Effector memory CD8-positive, alpha-beta T cell (primary cell): ENCODE data around the gene LSG1.

Source experiments
- ATAC-seq: fragments of 150-1000 bp; cut with Tn5 transposase; replicated peaks from 2 replicates; pipeline ENCODE4 v1.10.0; 2021; ENCODE audit warnings: mild to moderate bottlenecking, moderate library complexity
- DNase-seq, 3 experiments: peaks; one replicate each; pipeline ENCODE4 v3.0.0; 2021
- H3K27ac Mint-ChIP-seq, 2 donors: one replicate each; pipeline ENCODE4 v1.8.0; 2022; ENCODE audit warnings: mild to moderate bottlenecking in 2 of 2, mixed read lengths in 2 of 2, moderate library complexity in 2 of 2
- H3K27me3 Mint-ChIP-seq, 2 donors: one replicate each; pipeline ENCODE4 v1.8.0; 2022; ENCODE audit warnings: mixed read lengths in 2 of 2
- H3K36me3 Mint-ChIP-seq: one replicate; pipeline ENCODE4 v1.8.0; 2022; ENCODE audit warnings: mild to moderate bottlenecking, moderate library complexity, mixed read lengths; ENCODE audit not compliant: insufficient read depth
- H3K4me1 Mint-ChIP-seq, 2 donors: one replicate each; pipeline ENCODE4 v1.8.0; 2022; ENCODE audit warnings: low read depth in 2 of 2, mixed read lengths in 2 of 2
- H3K4me3 Mint-ChIP-seq, 2 donors: one replicate each; pipeline ENCODE4 v1.8.0; 2022; ENCODE audit warnings: mild to moderate bottlenecking in 2 of 2, mixed read lengths in 2 of 2, moderate library complexity in 2 of 2
- H3K9me3 Mint-ChIP-seq, 2 donors: one replicate each; pipeline ENCODE4 v1.8.0; 2022; ENCODE audit warnings: mixed read lengths in 2 of 2

LSG1 gene

DNA sequence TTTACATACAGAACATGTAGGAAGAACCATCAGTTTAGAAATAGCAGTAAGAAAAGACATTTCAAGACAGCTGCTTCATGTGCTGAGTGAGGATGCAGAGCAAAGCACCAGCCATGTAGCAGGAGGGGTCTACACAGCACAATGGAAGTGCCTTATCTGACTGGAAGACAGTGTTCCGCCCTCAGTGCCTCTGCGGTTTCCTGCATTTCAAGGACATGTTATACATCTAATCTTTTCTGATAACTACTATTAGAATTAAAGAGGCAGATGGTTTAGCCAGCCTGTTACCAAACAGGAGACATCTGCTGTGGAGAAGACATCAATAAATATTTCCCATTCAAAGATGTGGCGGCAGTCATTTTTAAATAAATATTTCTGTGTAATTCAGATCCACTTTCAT, 10.6 kb downstream of the LSG1 start:
- H3K4me3 Mint-ChIP-seq, result no peak overlapping the region
- DNase-seq (no peak), ATAC-seq (no peak)
- H3K27ac Mint-ChIP-seq, result peak overlapping the region in 1 of 2 donors; percentile 41
- no peaks in the 10 kb centered on the region for H3K9me3 Mint-ChIP-seq
- no peaks in the 10 kb centered on the region for H3K27me3 Mint-ChIP-seq
- peaks cover 74% of the 10 kb centered on the region for H3K36me3 Mint-ChIP-seq
- peaks cover 0 to 7% of the 10 kb centered on the region in 2 donors for H3K4me1 Mint-ChIP-seq

DNA sequence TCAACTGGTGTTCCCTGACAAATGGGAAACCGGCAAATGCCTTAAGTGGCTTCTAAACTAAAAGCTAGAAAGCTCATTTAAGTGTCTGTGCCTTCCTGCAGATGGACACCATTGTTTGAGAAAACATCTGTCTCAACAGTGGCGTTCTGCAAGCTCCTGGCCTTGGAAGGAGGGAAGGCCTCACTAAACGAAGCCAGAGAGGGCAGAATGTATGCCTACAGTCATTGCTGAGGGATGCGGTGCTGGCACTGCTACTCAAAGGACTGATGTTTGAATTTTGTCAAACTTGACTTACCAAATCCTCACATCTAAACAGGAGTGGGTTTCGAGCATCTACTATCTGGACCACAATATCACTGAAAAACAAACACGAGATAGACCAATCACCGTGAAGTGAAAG, 12.2 kb downstream of the LSG1 start:
- Mint-ChIP-seq H3K4me1 (peaks cover 0 to 12% of the 10 kb centered on the region in 2 donors), H3K9me3 (no peaks in the 10 kb centered on the region), H3K27me3 (no peaks in the 10 kb centered on the region), H3K27ac (no peak overlapping the region), H3K36me3 (peaks cover 62% of the 10 kb centered on the region), H3K4me3 (no peak overlapping the region)
- ATAC-seq (no peak), DNase-seq (no peak)

DNA sequence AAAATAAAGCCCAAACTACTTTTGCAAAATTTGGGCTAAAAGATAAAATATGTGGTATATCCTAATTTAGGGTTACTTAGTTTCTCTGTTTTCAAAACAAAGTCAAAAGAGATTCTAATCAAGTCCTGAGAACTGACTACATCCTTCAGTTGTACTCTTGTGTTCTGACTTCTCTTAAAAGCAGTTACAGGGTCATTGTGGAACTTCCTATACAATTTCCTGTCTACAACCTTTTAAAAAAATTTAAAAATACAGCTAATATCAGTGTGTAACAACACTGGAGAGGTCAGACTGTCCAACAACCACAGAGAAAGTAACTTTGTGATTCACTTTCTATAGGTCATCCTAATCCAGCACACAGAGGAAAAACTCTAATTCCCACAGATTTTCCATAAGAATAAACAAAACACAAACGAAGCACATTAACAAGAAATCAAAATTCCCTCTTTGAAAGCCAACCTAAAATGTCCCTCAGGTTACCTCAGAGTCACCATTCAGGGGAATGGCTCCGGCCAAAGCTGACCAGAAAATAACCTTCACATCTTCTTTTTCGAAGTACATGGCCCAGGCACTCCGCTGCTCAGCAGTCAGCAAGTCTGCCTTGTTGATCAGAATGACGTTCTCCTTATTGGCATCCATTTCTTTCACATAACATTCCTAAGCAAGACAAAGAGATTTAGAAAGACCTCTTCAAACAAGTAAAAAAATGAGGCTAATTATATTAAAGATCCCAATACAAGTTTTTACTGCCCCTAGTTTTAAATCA, 13.3 kb downstream of the LSG1 start:
- Mint-ChIP-seq H3K36me3 (peaks cover 59% of the 10 kb centered on the region), H3K27me3 (no peaks in the 10 kb centered on the region), H3K9me3 (no peaks in the 10 kb centered on the region), H3K4me3 (no peak overlapping the region), H3K4me1 (peaks cover 4 to 19% of the 10 kb centered on the region in 2 donors), H3K27ac (peak overlapping the region in 1 of 2 donors; percentile 13)
- ATAC-seq, result no peak
- no peak for DNase-seq

GRCh38 chr3:194657439-194657838, 14.6 kb downstream of the LSG1 start:
- no peak for ATAC-seq
- Mint-ChIP-seq H3K27ac (no peak overlapping the region), H3K4me3 (no peak overlapping the region), H3K27me3 (no peaks in the 10 kb centered on the region), H3K4me1 (peaks cover 4 to 19% of the 10 kb centered on the region in 2 donors), H3K36me3 (peaks cover 59% of the 10 kb centered on the region), H3K9me3 (no peaks in the 10 kb centered on the region)
- no peak for DNase-seq

GRCh38 chr3:194654443-194654842, 17.5 kb downstream of the LSG1 start:
- H3K4me1 Mint-ChIP-seq, result peaks cover 4 to 19% of the 10 kb centered on the region in 2 donors
- H3K9me3 Mint-ChIP-seq, result no peaks in the 10 kb centered on the region
- H3K36me3 Mint-ChIP-seq, result peaks cover 73% of the 10 kb centered on the region
- no peaks in the 10 kb centered on the region for H3K27me3 Mint-ChIP-seq
- ATAC-seq (no peak), DNase-seq (no peak)
- H3K27ac Mint-ChIP-seq, result peak overlapping the region; percentile 39 to 41
- H3K4me3 Mint-ChIP-seq, result peak overlapping the region in 1 of 2 donors; percentile 32

- no peak for DNase-seq
- Mint-ChIP-seq H3K27me3 (no peaks in the 10 kb centered on the region), H3K36me3 (peaks cover 81% of the 10 kb centered on the region), H3K9me3 (no peaks in the 10 kb centered on the region), H3K4me3 (no peak overlapping the region), H3K4me1 (no peaks in the 10 kb centered on the region), H3K27ac (no peak overlapping the region)
- no peak for ATAC-seq
Observed at GRCh38 chr3:194647747-194648146, 24.2 kb downstream of the LSG1 start.

DNA sequence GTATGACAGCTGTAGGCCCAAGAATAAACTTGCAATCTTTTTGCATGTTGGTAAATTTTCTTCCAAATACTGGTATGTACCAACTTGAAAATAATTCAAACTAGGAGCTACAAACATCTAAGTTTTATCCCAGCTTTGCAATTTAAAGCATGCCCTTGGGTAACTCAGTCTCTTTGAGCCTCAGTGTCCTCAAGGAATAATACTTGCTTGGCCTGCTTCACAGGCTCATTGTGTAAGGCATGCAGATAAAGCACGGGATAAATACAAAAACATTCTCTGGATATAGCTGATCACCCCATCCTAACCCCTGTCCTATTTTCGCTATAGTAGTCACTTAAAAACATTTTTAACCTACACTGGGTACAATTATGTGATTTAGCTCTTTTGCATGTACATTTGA, 29.2 kb downstream of the LSG1 start:
- no peak for DNase-seq
- H3K4me1 Mint-ChIP-seq, result no peaks in the 10 kb centered on the region
- no peak overlapping the region for H3K4me3 Mint-ChIP-seq
- no peak for ATAC-seq
- no peaks in the 10 kb centered on the region for H3K27me3 Mint-ChIP-seq
- peaks cover 69% of the 10 kb centered on the region for H3K36me3 Mint-ChIP-seq
- no peaks in the 10 kb centered on the region for H3K9me3 Mint-ChIP-seq
- no peak overlapping the region for H3K27ac Mint-ChIP-seq

DNA sequence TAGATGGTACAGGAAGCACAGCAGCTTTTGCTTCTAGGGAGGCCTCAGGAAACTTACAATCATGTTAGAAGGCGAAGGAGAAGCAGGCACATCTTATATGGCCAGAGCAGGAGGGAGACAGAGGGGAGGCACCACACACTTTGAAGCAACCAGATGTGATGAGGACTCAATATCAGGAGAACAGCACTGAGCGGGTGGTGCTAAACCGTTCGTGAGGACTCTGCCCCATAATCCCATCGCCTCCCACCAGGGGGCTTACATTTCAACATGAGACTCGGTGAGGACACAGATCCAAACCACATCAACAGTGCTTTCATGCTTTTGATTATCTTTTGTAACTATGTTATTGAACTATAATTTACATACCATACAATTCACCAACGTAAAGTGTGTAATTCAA, 31.2 kb downstream of the LSG1 start:
- no peak for DNase-seq
- no peaks in the 10 kb centered on the region for H3K4me1 Mint-ChIP-seq
- no peaks in the 10 kb centered on the region for H3K9me3 Mint-ChIP-seq
- no peaks in the 10 kb centered on the region for H3K27me3 Mint-ChIP-seq
- peaks cover 56% of the 10 kb centered on the region for H3K36me3 Mint-ChIP-seq
- H3K27ac Mint-ChIP-seq, result no peak overlapping the region
- H3K4me3 Mint-ChIP-seq, result no peak overlapping the region
- ATAC-seq, result peak; percentile 39

DNA sequence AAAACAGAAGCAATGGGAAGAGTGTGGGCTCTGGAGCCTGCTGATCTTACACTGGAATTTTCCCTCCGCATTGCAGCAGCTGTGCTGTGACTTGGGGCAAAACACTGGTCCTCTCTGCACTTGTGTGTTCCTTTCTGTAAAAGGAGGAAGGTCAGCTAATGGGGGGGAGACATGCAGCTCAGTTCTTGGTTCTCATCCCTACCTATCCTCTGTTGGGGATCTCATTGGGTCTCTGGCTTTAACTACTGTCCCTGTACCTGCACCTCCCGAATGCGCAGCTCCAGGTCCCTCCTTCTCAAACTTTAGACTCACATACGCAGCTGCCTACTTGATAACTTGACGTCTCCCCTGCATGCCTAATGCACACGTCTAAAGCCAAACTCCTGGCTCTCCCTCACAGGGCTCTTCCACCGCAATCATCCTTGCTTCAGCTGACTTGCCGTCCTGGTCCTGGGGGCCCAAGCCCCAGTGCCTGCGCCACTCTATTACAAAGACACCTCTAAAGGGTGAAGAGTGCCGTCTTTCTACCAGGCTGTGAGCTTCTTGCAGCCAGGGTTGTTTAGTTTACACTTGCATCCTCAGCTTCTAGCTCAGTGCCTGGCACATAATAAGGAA, 32.9 kb downstream of the LSG1 start:
- Mint-ChIP-seq H3K27ac (peak overlapping the region in 1 of 2 donors; percentile 4), H3K4me3 (no peak overlapping the region), H3K4me1 (no peaks in the 10 kb centered on the region), H3K9me3 (no peaks in the 10 kb centered on the region), H3K36me3 (peaks cover 42% of the 10 kb centered on the region), H3K27me3 (no peaks in the 10 kb centered on the region)
- ATAC-seq, result no peak
- DNase-seq, result no peak

GRCh38 chr3:194637541-194638400, 34.2 kb downstream of the LSG1 start:
- H3K36me3 Mint-ChIP-seq, result peaks cover 36% of the 10 kb centered on the region
- DNase-seq, result no peak
- H3K9me3 Mint-ChIP-seq, result no peaks in the 10 kb centered on the region
- ATAC-seq, result no peak
- H3K4me1 Mint-ChIP-seq, result peaks cover 0 to 2% of the 10 kb centered on the region in 2 donors
- no peak overlapping the region for H3K4me3 Mint-ChIP-seq
- peak overlapping the region in 1 of 2 donors; percentile 58 for H3K27ac Mint-ChIP-seq
- H3K27me3 Mint-ChIP-seq, result no peaks in the 10 kb centered on the region

- ATAC-seq (no peak), DNase-seq (no peak)
- H3K4me3 Mint-ChIP-seq, result no peak overlapping the region
- H3K9me3 Mint-ChIP-seq, result no peaks in the 10 kb centered on the region
- peaks cover 35% of the 10 kb centered on the region for H3K36me3 Mint-ChIP-seq
- H3K27me3 Mint-ChIP-seq, result no peaks in the 10 kb centered on the region
- peaks cover 0 to 4% of the 10 kb centered on the region in 2 donors for H3K4me1 Mint-ChIP-seq
- peak overlapping the region in 1 of 2 donors; percentile 72 for H3K27ac Mint-ChIP-seq
Observed at GRCh38 chr3:194637066-194637465, 34.9 kb downstream of the LSG1 start.

DNA sequence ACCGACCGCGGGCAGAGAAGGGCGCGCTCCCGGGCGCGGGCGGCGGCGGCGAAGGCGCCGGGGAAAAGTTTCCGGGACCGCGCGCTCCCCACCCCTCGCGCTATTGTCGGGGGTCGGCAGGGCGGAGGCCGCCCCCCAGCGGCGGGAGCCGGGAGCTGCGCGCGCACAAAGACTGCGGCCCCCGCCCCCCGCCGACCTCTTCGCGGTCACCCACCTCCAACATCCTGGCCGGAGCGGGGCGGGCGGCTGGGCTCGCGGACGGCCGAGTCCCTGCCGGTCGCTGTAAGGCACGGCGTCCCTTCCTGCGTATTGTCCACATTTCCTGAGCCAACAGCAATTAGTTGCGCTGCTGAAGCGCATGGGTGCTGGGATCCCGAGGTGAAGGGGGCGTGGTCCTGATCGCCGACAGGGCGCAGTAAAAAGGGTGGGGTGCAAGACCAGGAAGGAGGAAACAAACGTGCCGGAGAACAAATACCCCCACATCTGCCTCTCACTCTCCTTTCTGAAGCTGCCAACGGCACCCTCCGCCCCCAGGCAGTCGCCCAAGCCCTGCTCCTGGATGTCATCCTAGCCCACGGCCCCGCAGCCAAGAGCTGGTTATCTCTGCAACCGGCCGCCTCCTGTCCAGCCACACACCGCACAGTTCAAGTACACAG, 38.5 kb downstream of the LSG1 start, which contains the start of gene TMEM44:
TSS of gene TMEM44 (minus strand) at position 71 of the 656 bp plus-strand sequence. CDS start 204 bp downstream, outside the sequence.
- H3K27me3 Mint-ChIP-seq, result no peaks in the 10 kb centered on the region
- peak within 1 kb of the TSS; percentile 83 to 87 for H3K4me3 Mint-ChIP-seq
- ATAC-seq (peak; percentile 72), DNase-seq (peak; percentile 35 to 52 (median 42))
- no peaks in the 10 kb centered on the region for H3K9me3 Mint-ChIP-seq
- H3K4me1 Mint-ChIP-seq, result peaks cover 0 to 5% of the 10 kb centered on the region in 2 donors
- H3K27ac Mint-ChIP-seq, result peak within 1 kb of the TSS; percentile 56 to 83
- H3K36me3 Mint-ChIP-seq, result peaks cover 9% of the 10 kb centered on the region

DNA sequence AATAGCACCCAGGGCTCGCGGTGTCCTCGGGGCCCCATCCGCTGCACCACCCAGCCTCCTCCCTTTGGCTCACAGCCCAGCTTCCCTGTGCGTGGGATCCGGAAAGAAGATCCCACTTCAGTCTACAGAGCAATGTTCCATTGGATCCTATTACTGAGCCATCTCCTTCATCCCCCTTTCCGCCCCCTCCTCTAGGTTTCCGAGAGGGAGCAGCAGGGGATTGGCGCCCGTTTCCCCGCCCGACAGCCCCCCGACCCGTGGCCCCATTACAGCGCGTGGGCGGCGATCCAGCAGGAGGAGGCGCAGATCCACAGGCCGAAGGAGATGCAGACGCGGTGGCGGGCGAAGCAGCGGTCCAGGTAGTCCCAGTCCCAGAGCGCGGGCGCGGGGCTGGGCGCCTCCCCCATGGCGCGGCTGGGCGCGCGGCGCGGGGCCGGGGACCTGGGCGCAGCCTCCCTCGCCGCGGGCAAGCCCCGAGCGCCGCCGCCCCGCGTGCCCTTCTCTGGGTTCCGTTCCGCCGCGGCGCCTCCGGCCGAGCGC, 39.1 kb downstream of the LSG1 start:
- Mint-ChIP-seq H3K36me3 (peaks cover 4% of the 10 kb centered on the region), H3K27ac (peak overlapping the region in 1 of 2 donors; percentile 20), H3K4me3 (peak overlapping the region; percentile 83 to 87), H3K27me3 (no peaks in the 10 kb centered on the region), H3K4me1 (peaks cover 0 to 5% of the 10 kb centered on the region in 2 donors), H3K9me3 (no peaks in the 10 kb centered on the region)
- ATAC-seq, result peak; percentile 63
- DNase-seq, result peak in 1 of 3 experiments; percentile 2
